PC-3 (cell line): ENCODE results near the gene LASP1NB.

Experiments
- ATAC-seq: fragments of 200-7000 bp; cut with Tn5 transposase; 2 replicates; pipeline ENCODE4 v1.9.1; 2020; ENCODE audit warnings: mild to moderate bottlenecking, moderate library complexity
- BruUV-seq: library from RNA; stranded (reverse); fragments of 400-500 nt; replicated peaks from 2 replicates; lab custom pipeline; 2021; lab: Mats Ljungman, UMichigan
- CTCF ChIA-PET: fragments of 300-600 bp; sonication (Branson Sonifier 250); formaldehyde crosslinking; loops from one replicate; lab custom pipeline; 2022; ENCODE audit warnings: antibody characterized with exemption; lab: Charles Lee
- POLR2A ChIA-PET: fragments of 300-600 bp; sonication (Branson Sonifier 250); formaldehyde crosslinking; loops from one replicate; lab custom pipeline; 2022; ENCODE audit warnings: antibody characterized with exemption; ENCODE audit not compliant: unreplicated experiment; lab: Charles Lee
- DNase-seq: peaks from one replicate; pipeline ENCODE4 v3.0.0-alpha.2; 2015
- H2AFZ ChIP-seq: fragments of 300-600 bp; sonication (generic); 2 replicates; pipeline ENCODE4 v1.6.0; 2016; ENCODE audit warnings: antibody characterized with exemption, low read length
- H3F3A ChIP-seq: fragments of 300-600 bp; sonication (generic); one replicate; pipeline ENCODE4 v1.6.0; 2017; ENCODE audit warnings: antibody characterized with exemption, low read length, control low read depth, mild to moderate bottlenecking; ENCODE audit not compliant: unreplicated experiment
- H3K27ac ChIP-seq: fragments of 300-600 bp; sonication (generic); 2 replicates; pipeline ENCODE4 v1.5.1; 2016; ENCODE audit warnings: mild to moderate bottlenecking, low read length
- H3K27me3 ChIP-seq: fragments of 300-600 bp; sonication (generic); 2 replicates; pipeline ENCODE4 v1.6.1; 2016; ENCODE audit warnings: low read length, mixed read lengths
- H3K36me3 ChIP-seq: fragments of 300-600 bp; sonication (generic); 2 replicates; pipeline ENCODE4 v1.6.1; 2016; ENCODE audit warnings: low read depth, mixed run types, low read length, mixed read lengths
- H3K4me1 ChIP-seq: fragments of 300-600 bp; sonication (generic); 2 replicates; pipeline ENCODE4 v1.5.1; 2016; ENCODE audit warnings: low read length; ENCODE audit not compliant: insufficient read depth
- H3K4me2 ChIP-seq: fragments of 300-600 bp; sonication (generic); 2 replicates; pipeline ENCODE4 v1.6.0; 2016; ENCODE audit warnings: low read length
- H3K4me3 ChIP-seq: fragments of 300-600 bp; sonication (generic); 2 replicates; pipeline ENCODE4 v1.5.1; 2016; ENCODE audit warnings: mild to moderate bottlenecking, low read length, mixed read lengths
- H3K79me2 ChIP-seq: fragments of 300-600 bp; sonication (generic); 2 replicates; pipeline ENCODE4 v1.6.1; 2017; ENCODE audit warnings: low read length, mixed read lengths
- H3K9ac ChIP-seq: fragments of 300-600 bp; sonication (generic); 2 replicates; pipeline ENCODE4 v1.6.0; 2016; ENCODE audit warnings: mild to moderate bottlenecking, low read length
- H3K9me2 ChIP-seq: fragments of 300-600 bp; sonication (generic); replicated peaks from 2 replicates; pipeline ENCODE4 v1.6.1; 2016; ENCODE audit warnings: mixed run types, low read length, mixed read lengths
- H3K9me3 ChIP-seq: fragments of 300-600 bp; sonication (generic); 2 replicates; pipeline ENCODE4 v1.6.1; 2016; ENCODE audit warnings: low read length, mixed read lengths
- H4K20me1 ChIP-seq: fragments of 300-600 bp; sonication (generic); 2 replicates; pipeline ENCODE4 v1.6.1; 2016; ENCODE audit warnings: low read length, mixed read lengths
- EZH2 ChIP-seq: fragments of 300-600 bp; sonication (generic); IDR thresholded peaks from one replicate; pipeline ENCODE4 v1.6.1; 2017; ENCODE audit warnings: antibody characterized with exemption, mild to moderate bottlenecking, low read length; ENCODE audit not compliant: unreplicated experiment
- EZH2phosphoT487 ChIP-seq: fragments of 300-600 bp; sonication (generic); IDR thresholded peaks from 2 replicates; pipeline ENCODE4 v1.6.1; 2018; ENCODE audit warnings: mild to moderate bottlenecking, antibody characterized with exemption, low read length, borderline replicate concordance
- intact Hi-C: fragments of 100-400 bp; cut with micrococcal nuclease; formaldehyde crosslinking; loops from 2 replicates; pipeline ENCODE4 v1.9.0; 2023
- TF ChIP-seq, protein P1 (sequence below): fragments of 300-600 bp; sonication (generic); conservative IDR thresholded peaks from 2 replicates; pipeline ENCODE4 v1.5.1; 2017; ENCODE audit warnings: antibody characterized with exemption, low read depth, mild to moderate bottlenecking, low read length

LASP1NB gene

DNA sequence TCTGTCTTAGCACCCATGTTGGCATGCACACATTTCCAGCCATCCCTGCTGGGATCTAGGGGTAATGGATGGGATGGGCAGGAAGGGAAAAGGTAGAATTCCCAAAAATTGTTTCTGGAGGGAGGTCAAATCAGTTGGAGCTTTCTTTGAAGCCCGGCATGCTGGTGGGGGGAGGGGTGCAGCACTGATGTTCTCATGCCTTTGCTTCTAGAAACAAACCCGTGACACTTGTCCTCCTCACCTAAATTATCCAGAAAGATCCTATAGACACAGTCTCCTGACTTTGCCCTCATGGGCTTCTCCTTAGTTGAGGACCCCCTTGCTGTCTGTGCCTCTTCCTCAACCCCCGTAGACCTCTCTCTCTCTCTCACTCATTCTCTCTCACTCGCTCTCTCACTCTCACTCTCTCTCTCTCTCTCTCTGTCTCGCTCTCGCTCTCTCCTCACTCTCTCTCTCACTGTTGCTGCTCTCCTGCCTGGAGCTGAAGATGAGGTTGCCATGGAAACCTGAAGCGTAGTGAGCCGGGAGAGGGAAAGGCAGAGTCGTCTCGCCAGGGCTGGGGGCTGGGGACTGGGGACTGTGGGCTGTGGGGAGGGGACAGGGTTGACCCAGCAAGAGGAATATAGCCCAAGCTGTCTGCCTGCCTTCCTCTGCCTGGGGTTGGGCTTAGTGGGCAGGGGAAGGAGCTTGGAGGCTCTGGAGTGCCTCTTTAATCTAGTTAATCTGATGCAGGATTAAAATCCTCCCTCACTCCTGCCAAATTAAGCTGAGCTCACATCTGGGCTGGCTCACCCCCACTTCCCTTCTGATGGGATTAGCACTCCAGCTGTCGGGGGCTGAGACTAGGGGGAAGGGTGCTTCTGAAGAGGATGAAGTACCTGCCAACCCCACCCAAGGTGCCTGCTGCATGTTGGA lies 39.4 kb upstream of the LASP1NB start:
- intact Hi-C loops: no loop called here
- ChIA-PET POLR2A (no interaction called here), CTCF (no interaction called here)
- Histone ChIP-seq H3K27me3 (no peaks in the 10 kb centered on the region), H3K36me3 (peaks cover 10% of the 10 kb centered on the region; the same call in 1 of the 2 replicates), H3K4me3 (no peak overlapping the region), H3F3A (no peaks in the 10 kb centered on the region), H4K20me1 (no peaks in the 10 kb centered on the region), H3K27ac (no peak overlapping the region), H3K4me1 (peaks cover 6% of the 10 kb centered on the region), H3K9me2 (no peaks in the 10 kb centered on the region), H3K79me2 (peaks cover 59% of the 10 kb centered on the region), H2AFZ (no peak overlapping the region), H3K9me3 (no peaks in the 10 kb centered on the region), H3K9ac (no peak overlapping the region), H3K4me2 (no peak overlapping the region)
- TF ChIP-seq, protein P1, sequence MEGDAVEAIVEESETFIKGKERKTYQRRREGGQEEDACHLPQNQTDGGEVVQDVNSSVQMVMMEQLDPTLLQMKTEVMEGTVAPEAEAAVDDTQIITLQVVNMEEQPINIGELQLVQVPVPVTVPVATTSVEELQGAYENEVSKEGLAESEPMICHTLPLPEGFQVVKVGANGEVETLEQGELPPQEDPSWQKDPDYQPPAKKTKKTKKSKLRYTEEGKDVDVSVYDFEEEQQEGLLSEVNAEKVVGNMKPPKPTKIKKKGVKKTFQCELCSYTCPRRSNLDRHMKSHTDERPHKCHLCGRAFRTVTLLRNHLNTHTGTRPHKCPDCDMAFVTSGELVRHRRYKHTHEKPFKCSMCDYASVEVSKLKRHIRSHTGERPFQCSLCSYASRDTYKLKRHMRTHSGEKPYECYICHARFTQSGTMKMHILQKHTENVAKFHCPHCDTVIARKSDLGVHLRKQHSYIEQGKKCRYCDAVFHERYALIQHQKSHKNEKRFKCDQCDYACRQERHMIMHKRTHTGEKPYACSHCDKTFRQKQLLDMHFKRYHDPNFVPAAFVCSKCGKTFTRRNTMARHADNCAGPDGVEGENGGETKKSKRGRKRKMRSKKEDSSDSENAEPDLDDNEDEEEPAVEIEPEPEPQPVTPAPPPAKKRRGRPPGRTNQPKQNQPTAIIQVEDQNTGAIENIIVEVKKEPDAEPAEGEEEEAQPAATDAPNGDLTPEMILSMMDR: no peak
- TF ChIP-seq EZH2 (no peak), EZH2phosphoT487 (no peak)
- BruUV-seq: no TSS peak
- DNase-seq (no peak), ATAC-seq (no peak)

GRCh38 chr17:38886643-38887010 lies 38.8 kb upstream of the LASP1NB start:
- ChIA-PET POLR2A (no interaction called here), CTCF (no interaction called here)
- Histone ChIP-seq H3K9ac (no peak overlapping the region), H3K9me3 (no peaks in the 10 kb centered on the region), H3K36me3 (peaks cover 4% of the 10 kb centered on the region; the same call in 1 of the 2 replicates), H3K4me1 (no peaks in the 10 kb centered on the region; the same call in 1 of the 2 replicates), H3K9me2 (no peaks in the 10 kb centered on the region), H3F3A (no peaks in the 10 kb centered on the region), H3K27me3 (no peaks in the 10 kb centered on the region), H4K20me1 (no peaks in the 10 kb centered on the region), H3K79me2 (peaks cover 52% of the 10 kb centered on the region), H3K27ac (no peak overlapping the region), H2AFZ (no peak overlapping the region), H3K4me3 (no peak overlapping the region), H3K4me2 (no peak overlapping the region)
- no TSS peak for BruUV-seq
- DNase-seq (no peak), ATAC-seq (no peak)
- intact Hi-C loops: no loop called here
- TF ChIP-seq EZH2 (no peak), EZH2phosphoT487 (no peak)
- TF ChIP-seq, protein P1: no peak

- Histone ChIP-seq H3K27me3 (no peaks in the 10 kb centered on the region), H4K20me1 (no peaks in the 10 kb centered on the region), H3K27ac (no peak overlapping the region), H3K4me1 (no peaks in the 10 kb centered on the region), H3K4me3 (no peak overlapping the region), H3K9ac (no peak overlapping the region), H3K9me3 (no peaks in the 10 kb centered on the region), H3K79me2 (peaks cover 30% of the 10 kb centered on the region), H3K9me2 (no peaks in the 10 kb centered on the region), H3K36me3 (no peaks in the 10 kb centered on the region; the same call in 1 of the 2 replicates), H3F3A (no peaks in the 10 kb centered on the region), H2AFZ (no peak overlapping the region), H3K4me2 (no peak overlapping the region)
- TF ChIP-seq EZH2: no peak
- no peak for TF ChIP-seq EZH2phosphoT487
- TF ChIP-seq, protein P1: no peak
- intact Hi-C loops: no loop called here
- DNase-seq (no peak), ATAC-seq (no peak)
- no TSS peak for BruUV-seq
- ChIA-PET POLR2A (interaction anchor here (0.6 kb wide), 1 partner anchor 18 kb away, joined by 15 read pairs; no protein-coding TSS in a partner anchor), CTCF (no interaction called here)
These were observed 36.6 kb upstream of the LASP1NB start for GRCh38 chr17:38888842-38889241.
